ENCODE measurements around the gene INCENP.

GRCh38 chr11:62077132-62077531, 46.7 kb upstream of the INCENP start:
- TF ChIP-seq CTCF (IDR thresholded peaks at IDR 0.05; ENCODE audit: low read length) (no peak), EZH2 (IDR thresholded peaks at IDR 0.05; ENCODE audit: borderline replicate concordance, low read length) (no peak)
